Activated T-helper 17 cell treated with anti-CD3 and anti-CD28 coated beads, Interleukin-2, amount 50 U/mL, for 72 hours (primary cell): ENCODE results near the gene SLAIN2. TPM values are rescaled to one million over a fixed set of nuclear protein-coding genes. Genes with fewer than 3 reads are reported as not detected.

Source experiments
- ATAC-seq: fragments of 150-1000 bp; cut with Tn5 transposase; replicated peaks from 2 replicates; pipeline ENCODE4 v1.10.0; 2021; ENCODE audit warnings: mild to moderate bottlenecking, moderate library complexity
- H3K27ac Mint-ChIP-seq: one replicate; pipeline ENCODE4 v1.8.0; 2022; ENCODE audit warnings: mixed read lengths
- H3K27me3 Mint-ChIP-seq: one replicate; pipeline ENCODE4 v1.8.0; 2022; ENCODE audit warnings: mixed read lengths
- H3K36me3 Mint-ChIP-seq: one replicate; pipeline ENCODE4 v1.8.0; 2022; ENCODE audit warnings: low read depth, mild to moderate bottlenecking, mixed read lengths
- H3K4me1 Mint-ChIP-seq: one replicate; pipeline ENCODE4 v1.8.0; 2022; ENCODE audit warnings: mixed read lengths
- H3K4me3 Mint-ChIP-seq: one replicate; pipeline ENCODE4 v1.8.0; 2022; ENCODE audit warnings: mild to moderate bottlenecking, mixed read lengths
- H3K9me3 Mint-ChIP-seq: one replicate; pipeline ENCODE4 v1.8.0; 2022; ENCODE audit warnings: mixed read lengths
- total RNA-seq, 2 donors: library from RNA; stranded (reverse); gene quantifications; one replicate each; pipeline ENCODE4 v1.2.3, GENCODE V29; 2022

Gene SLAIN2
- total RNA-seq, 2 donors from 2014 or later: 38.5 to 52.0 TPM

DNA sequence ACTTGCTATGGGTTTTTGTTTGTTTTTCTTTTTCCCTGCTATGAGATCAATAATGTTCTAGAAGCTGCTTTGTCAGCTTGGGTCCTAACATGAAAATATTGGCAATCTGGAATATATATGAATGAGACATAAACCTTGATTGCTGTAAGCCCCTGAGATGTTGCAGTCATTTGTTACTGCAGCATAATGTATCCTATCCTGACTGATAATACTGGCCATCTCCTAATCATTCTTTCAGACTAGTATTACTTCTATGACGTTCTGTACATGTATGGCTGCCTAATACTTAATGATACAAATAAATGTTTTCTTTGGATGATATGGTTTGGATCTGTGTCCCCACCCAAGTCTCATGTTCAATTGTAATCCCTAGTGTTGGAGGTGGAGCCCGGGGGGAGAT lies 19.3 kb upstream of the SLAIN2 start:
- no peaks in the 10 kb centered on the region for H3K27me3 Mint-ChIP-seq
- no peaks in the 10 kb centered on the region for H3K9me3 Mint-ChIP-seq
- H3K27ac Mint-ChIP-seq: no peak overlapping the region
- no peak overlapping the region for H3K4me3 Mint-ChIP-seq
- no peaks in the 10 kb centered on the region for H3K4me1 Mint-ChIP-seq
- no peaks in the 10 kb centered on the region for H3K36me3 Mint-ChIP-seq
- ATAC-seq: no peak

DNA sequence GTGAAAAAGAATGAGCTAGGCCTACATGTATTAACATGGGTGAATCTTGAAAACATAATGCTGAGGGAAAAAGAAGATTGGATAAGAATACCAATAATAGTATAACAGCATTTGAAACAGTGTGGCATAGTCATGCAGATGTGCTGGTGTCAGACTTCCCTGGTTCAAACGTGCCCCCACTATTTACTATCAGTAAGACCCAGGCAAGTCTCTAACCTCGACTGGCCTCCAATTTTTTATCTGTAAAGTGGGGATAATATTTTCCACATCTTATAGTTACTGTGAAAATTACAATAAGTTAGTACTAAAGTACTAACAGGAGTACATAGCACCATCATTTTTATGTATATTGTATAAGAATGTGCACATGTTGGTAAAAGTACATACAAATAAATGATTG lies 17.0 kb upstream of the SLAIN2 start:
- Mint-ChIP-seq H3K36me3 (no peaks in the 10 kb centered on the region), H3K9me3 (no peaks in the 10 kb centered on the region), H3K4me1 (no peaks in the 10 kb centered on the region), H3K27ac (no peak overlapping the region), H3K27me3 (no peaks in the 10 kb centered on the region), H3K4me3 (no peak overlapping the region)
- ATAC-seq: no peak

DNA sequence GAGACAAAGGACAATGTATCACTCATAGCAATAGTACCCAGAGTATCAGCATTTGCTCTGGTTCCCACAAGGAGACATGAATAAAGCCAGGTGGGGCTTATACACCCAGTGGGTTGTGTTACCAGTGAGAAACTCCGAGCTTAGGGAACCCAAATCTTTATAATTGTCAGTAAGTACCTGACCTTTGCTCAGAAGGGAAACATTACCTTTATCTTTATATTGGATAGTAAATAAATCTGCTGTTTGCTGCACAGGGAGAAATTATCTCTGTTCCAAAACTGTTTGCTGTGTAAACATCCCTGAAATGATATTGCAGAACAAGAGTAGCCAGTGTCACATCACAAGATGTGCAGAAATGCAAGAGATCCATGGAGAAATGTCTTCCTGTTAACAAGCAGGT lies 12.1 kb upstream of the SLAIN2 start:
- no peak overlapping the region for H3K27ac Mint-ChIP-seq
- no peaks in the 10 kb centered on the region for H3K4me1 Mint-ChIP-seq
- H3K36me3 Mint-ChIP-seq: no peaks in the 10 kb centered on the region
- H3K4me3 Mint-ChIP-seq: no peak overlapping the region
- no peak for ATAC-seq
- no peaks in the 10 kb centered on the region for H3K9me3 Mint-ChIP-seq
- no peaks in the 10 kb centered on the region for H3K27me3 Mint-ChIP-seq

DNA sequence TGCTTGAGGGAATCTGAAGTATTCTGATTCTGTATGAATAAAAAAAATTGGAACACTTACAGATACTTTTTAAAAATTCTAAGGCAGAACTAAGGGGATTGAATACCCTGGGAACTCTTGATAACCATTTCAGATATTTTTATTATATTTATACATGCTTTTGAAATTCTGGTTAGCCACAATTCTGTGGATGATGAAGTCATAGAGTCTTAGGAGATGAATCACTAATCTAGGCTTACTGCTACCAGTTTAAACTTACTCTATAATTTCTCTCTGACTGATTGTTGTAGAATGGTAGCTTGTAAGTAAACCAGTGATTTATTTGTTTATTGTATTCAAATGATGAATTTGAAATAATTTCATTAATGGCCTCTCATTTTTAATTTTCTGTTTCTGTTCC lies 11.4 kb upstream of the SLAIN2 start:
- no peak overlapping the region for H3K4me3 Mint-ChIP-seq
- H3K9me3 Mint-ChIP-seq: no peaks in the 10 kb centered on the region
- peak; percentile 74 for ATAC-seq
- H3K27me3 Mint-ChIP-seq: no peaks in the 10 kb centered on the region
- no peaks in the 10 kb centered on the region for H3K4me1 Mint-ChIP-seq
- H3K36me3 Mint-ChIP-seq: no peaks in the 10 kb centered on the region
- H3K27ac Mint-ChIP-seq: no peak overlapping the region

DNA sequence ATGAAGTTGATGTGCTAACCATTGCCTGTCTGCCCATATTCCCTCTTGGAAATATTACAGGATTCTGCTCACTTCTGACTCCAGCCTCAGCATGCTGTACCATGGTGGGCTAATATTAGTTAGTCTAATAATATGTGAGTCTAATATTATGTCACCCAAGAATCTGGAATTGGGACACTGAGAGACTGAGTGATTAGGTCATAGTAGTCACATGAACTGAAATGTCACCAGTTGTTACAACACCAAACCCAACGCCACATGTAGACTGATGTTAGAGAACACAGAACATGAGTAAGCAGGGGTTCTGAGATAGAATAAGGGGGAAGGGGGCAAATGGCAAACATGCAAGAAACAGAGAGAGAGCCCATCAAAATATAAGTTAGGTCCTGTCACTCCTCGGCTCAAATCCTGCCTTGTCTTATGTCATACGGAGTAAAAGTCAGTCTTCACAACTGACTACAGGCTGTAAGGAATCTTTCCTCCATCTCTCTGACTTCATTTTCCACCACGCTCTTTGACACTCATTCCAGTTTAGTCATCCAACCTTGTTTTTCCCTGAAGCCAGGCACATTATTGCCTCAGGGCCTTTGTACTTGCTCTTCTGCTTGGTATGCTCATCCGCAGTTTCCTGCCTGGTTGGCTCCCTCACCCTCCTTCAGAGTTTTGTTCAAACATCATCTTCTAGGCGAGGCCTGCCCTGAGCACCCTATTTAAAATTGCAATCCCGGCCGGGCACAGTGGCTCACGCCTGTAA lies 9.6 kb upstream of the SLAIN2 start:
- no peaks in the 10 kb centered on the region for H3K36me3 Mint-ChIP-seq
- ATAC-seq: no peak

DNA sequence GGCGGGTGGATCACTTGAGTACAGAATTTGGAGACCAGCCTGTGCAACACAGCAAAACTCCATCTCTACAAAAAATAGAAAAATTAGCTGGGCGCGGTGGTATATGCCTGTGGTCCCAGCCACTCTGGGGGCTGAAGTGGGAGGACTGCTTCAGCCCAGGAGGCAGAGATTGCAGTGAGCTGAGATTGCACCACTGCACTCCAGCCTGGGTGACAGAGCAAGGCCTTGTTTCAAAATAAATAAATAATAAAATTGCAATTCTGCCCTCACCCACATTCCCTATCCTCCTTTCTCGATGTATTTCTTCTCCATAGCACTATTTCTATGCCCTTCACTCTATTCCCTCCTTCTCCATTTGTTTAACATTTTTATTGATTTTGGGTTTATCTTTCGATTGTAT lies 8.7 kb upstream of the SLAIN2 start:
- Mint-ChIP-seq H3K4me3 (no peak overlapping the region), H3K27me3 (no peaks in the 10 kb centered on the region), H3K36me3 (no peaks in the 10 kb centered on the region), H3K9me3 (no peaks in the 10 kb centered on the region), H3K4me1 (peaks cover 7% of the 10 kb centered on the region), H3K27ac (no peak overlapping the region)
- ATAC-seq: no peak

More for the DNA sequence above, 9.6 kb upstream of the SLAIN2 start:
- no peaks in the 10 kb centered on the region for H3K4me1 Mint-ChIP-seq
- no peak overlapping the region for H3K4me3 Mint-ChIP-seq
- no peaks in the 10 kb centered on the region for H3K27me3 Mint-ChIP-seq
- no peak overlapping the region for H3K27ac Mint-ChIP-seq
- no peaks in the 10 kb centered on the region for H3K9me3 Mint-ChIP-seq

DNA sequence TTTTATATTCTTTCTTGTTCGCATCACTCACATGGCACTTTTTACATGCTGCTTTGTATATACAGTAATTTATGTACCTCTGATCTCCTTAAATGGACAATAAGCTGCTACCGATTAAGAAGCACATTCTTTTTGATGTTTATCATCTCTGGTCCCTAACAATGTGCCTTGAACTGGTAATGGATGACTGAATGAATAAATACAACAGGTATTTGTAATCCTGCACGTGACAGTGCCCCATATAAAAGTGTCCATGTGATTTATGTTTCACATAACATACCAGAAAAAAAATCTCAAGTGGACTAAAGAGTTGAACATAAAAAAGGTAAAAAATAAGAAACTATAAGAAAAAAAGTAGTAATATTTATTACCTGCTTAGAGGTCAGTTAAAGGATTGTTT lies 7.7 kb upstream of the SLAIN2 start:
- Mint-ChIP-seq H3K36me3 (no peaks in the 10 kb centered on the region), H3K27ac (no peak overlapping the region), H3K4me1 (peaks cover 10% of the 10 kb centered on the region), H3K9me3 (no peaks in the 10 kb centered on the region), H3K27me3 (no peaks in the 10 kb centered on the region), H3K4me3 (no peak overlapping the region)
- no peak for ATAC-seq

DNA sequence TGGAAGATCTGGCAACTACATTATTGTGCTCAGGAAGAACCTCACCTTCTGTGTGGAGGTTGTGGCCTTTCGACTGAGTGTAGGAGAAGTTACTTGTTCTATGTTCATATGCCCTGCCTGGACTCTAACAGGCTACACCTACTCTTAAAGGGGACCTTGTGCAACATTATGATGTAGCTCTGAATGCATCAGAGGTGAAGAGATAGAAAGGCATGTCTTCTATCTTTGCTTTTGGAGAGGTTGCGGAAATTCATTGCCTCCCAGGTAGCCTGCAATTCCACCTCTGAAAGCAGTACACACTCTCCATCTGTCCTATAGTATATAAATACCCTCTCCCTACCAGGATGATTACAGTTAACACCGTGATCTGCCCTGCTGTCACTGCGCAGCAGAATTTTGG lies 7.1 kb upstream of the SLAIN2 start:
- Mint-ChIP-seq H3K27ac (no peak overlapping the region), H3K36me3 (no peaks in the 10 kb centered on the region), H3K4me1 (peaks cover 16% of the 10 kb centered on the region), H3K9me3 (no peaks in the 10 kb centered on the region), H3K27me3 (no peaks in the 10 kb centered on the region), H3K4me3 (no peak overlapping the region)
- no peak for ATAC-seq

DNA sequence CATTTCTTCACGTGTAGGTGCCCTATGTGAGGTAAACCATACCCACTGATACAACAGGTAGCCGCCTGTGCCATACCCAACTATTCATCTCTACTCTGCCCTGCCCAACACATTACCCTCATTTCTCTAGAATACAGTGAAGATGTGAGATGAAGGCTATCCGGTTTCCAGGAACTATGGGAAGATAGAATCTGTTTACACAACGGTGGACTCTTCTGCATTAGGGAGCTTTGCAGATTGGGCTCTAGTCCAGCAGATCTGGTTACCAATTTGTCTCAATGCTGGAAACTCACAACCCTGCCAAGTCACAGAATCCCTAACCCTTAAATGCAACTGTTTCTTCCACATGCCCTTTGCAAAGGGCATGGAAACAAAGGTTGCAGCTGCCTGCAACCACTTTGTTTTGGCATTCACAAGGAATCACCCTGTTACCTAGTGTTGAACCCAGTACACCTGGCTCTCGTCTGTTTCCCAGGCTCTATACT lies 6.4 kb upstream of the SLAIN2 start:
- Mint-ChIP-seq H3K36me3 (no peaks in the 10 kb centered on the region), H3K4me1 (peaks cover 17% of the 10 kb centered on the region), H3K27ac (no peak overlapping the region), H3K4me3 (no peak overlapping the region), H3K9me3 (no peaks in the 10 kb centered on the region), H3K27me3 (no peaks in the 10 kb centered on the region)
- no peak for ATAC-seq

DNA sequence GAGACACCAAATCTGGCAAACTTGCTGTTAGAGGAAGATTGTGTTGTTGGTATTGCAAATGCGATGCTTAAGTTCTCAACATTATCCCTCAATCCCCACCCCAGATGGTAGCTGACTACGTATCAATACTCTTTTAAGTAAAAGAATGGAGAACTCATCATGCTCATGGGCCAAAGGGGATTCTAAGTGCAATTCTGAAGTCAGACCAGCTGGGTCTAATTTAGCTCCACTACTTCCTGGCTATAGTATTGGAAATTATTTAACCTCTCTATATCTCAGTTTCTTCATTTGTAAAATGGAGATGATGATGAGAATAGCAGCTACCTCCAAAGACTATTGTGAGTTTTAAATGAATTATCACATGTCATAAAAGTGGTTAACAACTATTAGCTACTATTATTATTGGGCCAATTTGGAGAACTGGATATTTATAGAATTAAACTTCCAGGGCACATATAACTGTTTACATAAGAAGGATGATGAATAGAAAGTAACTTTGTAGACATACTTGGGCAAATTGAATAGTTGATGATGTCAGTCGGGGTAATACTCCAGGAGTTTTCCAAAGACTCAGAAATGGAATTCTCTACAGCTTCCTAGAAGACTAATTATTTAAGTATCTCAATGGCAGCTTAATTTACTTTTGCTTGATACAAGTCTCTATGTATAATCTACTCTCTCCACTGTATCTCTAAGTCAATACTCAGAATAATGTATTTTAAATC lies 5.0 kb upstream of the SLAIN2 start:
- peaks cover 22% of the 10 kb centered on the region for H3K4me1 Mint-ChIP-seq
- no peak for ATAC-seq
- no peaks in the 10 kb centered on the region for H3K36me3 Mint-ChIP-seq

DNA sequence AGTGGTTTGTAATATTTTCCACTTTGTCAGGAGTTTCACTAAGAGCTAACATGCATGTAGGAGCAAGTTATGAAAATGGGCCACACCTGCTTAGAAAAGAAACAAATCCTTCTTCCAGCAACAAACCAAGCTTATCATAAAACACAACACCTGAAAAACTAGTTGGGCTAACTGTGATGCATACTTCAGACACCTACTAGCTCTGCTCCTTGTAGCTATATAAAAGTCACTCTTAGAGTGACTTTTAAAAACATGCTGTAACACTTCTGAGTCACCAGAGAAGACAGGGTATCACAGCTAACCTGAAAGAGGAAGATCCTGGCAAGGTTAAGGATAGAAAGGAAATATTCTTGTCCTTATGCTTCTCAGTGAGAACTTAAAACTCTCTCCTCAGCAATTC lies 3.6 kb upstream of the SLAIN2 start:
- H3K9me3 Mint-ChIP-seq: no peaks in the 10 kb centered on the region
- no peaks in the 10 kb centered on the region for H3K27me3 Mint-ChIP-seq
- no peaks in the 10 kb centered on the region for H3K36me3 Mint-ChIP-seq
- peaks cover 22% of the 10 kb centered on the region for H3K4me1 Mint-ChIP-seq
- H3K4me3 Mint-ChIP-seq: peak overlapping the region; percentile 98
- H3K27ac Mint-ChIP-seq: peak overlapping the region; percentile 48
- ATAC-seq: peak; percentile 15

More for the DNA sequence above, 5.0 kb upstream of the SLAIN2 start:
- Mint-ChIP-seq H3K9me3 (no peaks in the 10 kb centered on the region), H3K4me3 (no peak overlapping the region), H3K27me3 (no peaks in the 10 kb centered on the region), H3K27ac (no peak overlapping the region)

DNA sequence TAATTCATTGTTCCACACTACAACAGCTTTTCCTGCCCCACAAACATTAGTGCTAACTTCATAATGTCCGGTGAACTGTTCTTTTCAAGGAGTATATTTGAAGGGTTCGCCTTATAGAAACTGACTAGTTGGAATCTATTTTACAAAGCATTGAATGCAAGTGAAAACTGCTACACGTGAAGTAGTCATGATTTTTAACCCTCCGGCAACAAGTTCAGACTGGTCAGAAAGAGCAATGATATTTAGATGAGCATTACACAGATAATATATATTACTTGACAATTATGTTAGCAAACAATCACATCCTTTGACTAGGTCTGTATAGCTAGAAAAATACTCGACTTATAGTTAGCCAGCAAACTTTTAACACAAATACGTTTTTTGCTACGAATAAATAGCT lies 1.7 kb upstream of the SLAIN2 start:
- Mint-ChIP-seq H3K9me3 (no peaks in the 10 kb centered on the region), H3K36me3 (no peaks in the 10 kb centered on the region), H3K4me1 (peaks cover 31% of the 10 kb centered on the region), H3K27me3 (no peaks in the 10 kb centered on the region), H3K27ac (peak overlapping the region; percentile 86), H3K4me3 (peak overlapping the region; percentile 98)
- no peak for ATAC-seq

DNA sequence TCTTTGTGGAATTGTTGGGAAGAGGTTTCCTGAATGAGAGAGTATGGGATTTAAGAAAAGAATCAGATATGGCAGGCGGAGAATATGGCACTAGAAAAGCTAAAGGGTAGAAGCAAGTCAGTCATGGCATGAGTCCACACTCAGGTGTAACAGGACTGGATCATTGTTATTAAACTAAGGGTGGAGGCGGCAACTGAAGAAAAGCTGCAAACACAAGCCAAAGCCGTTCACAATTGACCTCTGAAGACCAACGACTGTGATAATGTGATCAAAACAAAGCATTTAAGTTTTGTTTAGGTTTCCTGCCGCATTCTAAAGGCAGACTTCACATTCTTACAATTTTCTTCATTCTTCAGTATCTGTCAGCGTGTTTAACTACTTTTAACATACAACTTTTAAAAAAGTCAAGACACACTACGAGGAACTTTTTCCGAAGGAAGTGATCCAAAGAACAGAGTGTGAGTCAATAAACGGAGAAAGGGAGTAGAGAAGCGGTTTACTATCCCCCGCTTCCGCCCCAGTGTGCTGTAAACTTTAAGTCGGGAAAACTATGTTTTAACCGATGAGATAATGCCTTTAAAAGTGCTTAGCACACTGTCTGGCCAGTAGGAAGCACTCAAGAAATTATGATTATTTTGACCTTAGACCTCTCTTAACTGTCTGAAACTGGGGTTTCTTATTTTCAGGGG lies 909 bp upstream of the SLAIN2 start:
- Mint-ChIP-seq H3K4me1 (peaks cover 36% of the 10 kb centered on the region), H3K4me3 (peak overlapping the region; percentile 98), H3K9me3 (no peaks in the 10 kb centered on the region), H3K27ac (peak overlapping the region; percentile 86), H3K27me3 (no peaks in the 10 kb centered on the region), H3K36me3 (no peaks in the 10 kb centered on the region)
- peak; percentile 38 for ATAC-seq

DNA sequence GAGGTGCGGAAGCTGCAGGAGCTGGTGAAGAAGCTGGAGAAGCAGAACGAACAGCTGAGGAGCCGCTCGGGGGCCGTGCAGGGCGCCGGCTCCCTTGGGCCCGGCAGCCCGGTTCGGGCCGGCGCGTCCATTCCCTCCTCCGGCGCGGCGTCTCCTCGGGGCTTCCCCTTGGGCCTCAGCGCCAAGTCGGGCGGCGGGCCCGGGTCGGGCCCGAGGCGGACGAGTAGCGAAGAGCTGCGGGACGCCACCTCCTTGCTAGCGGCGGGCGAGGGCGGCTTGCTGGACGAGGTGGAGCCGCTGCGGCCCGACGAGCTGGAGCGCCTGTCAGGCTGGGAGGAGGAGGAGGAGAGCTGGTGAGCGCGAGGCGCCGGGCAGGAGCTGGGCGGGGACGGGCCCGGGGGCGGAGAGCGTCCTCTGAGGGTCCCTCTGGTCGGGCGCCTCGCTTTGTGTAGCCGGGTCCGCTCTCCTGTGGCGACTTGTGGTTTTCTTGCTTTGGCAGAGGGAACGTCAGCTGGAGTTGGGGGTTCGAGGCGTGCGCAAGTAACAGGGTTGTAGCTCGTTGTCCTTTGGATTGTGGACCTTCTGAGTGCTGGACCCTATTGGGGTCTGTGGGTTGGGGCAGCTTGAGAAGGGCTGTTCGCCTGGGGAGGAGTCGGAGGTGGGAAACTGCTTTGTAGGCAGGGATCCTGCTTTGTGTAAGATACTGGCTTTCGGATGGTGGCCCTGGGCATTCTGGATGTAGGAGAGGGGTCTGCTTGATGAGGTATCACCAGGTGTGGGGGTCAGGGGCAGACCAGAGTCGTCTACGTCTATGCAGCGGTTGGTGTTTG lies 662 bp downstream of the SLAIN2 start:
- H3K4me1 Mint-ChIP-seq: peaks cover 44% of the 10 kb centered on the region
- ATAC-seq: peak; percentile 19
- no peaks in the 10 kb centered on the region for H3K9me3 Mint-ChIP-seq
- H3K4me3 Mint-ChIP-seq: peak overlapping the region; percentile 98
- H3K27me3 Mint-ChIP-seq: no peaks in the 10 kb centered on the region
- no peaks in the 10 kb centered on the region for H3K36me3 Mint-ChIP-seq
- peak overlapping the region; percentile 86 for H3K27ac Mint-ChIP-seq
